Dendritic cell treated with granulocyte-macrophage colony-stimulating factor and Interleukin-4, amounts not matched to agents 40 ng/mL and 50 ng/mL, for 4 days (primary cell): ENCODE results near the gene HLA-C.
A peak's percentile ranks its signal among the peaks of the same experiment; 100 is the strongest.
"Not testable (repeated sequence)": the region's sequence is repeated elsewhere in the genome, so short reads cannot be mapped to it uniquely, and the experiment has no call there.

Experiments
- H3K27ac Mint-ChIP-seq: one replicate; pipeline ENCODE4 v1.8.0; 2022; ENCODE audit warnings: mild to moderate bottlenecking, mixed read lengths
- H3K27me3 Mint-ChIP-seq: one replicate; pipeline ENCODE4 v1.8.0; 2022; ENCODE audit warnings: mild to moderate bottlenecking, mixed read lengths
- H3K36me3 Mint-ChIP-seq: one replicate; pipeline ENCODE4 v1.8.0; 2022; ENCODE audit warnings: low read depth, mixed read lengths
- H3K4me1 Mint-ChIP-seq: one replicate; pipeline ENCODE4 v1.8.0; 2022; ENCODE audit warnings: low read depth, mixed read lengths
- H3K4me3 Mint-ChIP-seq: one replicate; pipeline ENCODE4 v1.8.0; 2022; ENCODE audit warnings: mild to moderate bottlenecking, moderate library complexity, mixed read lengths
- H3K9me3 Mint-ChIP-seq: one replicate; pipeline ENCODE4 v1.8.0; 2022; ENCODE audit warnings: mixed read lengths
- intact Hi-C: fragments of 100-400 bp; cut with micrococcal nuclease; formaldehyde crosslinking; loops from one replicate; pipeline ENCODE4 v1.15.0; 2022

Gene HLA-C

GRCh38 chr6:31289788-31290187 lies 17.9 kb upstream of the HLA-C start:
- H3K36me3 Mint-ChIP-seq, result no peaks in the 10 kb centered on the region
- no peaks in the 10 kb centered on the region for H3K9me3 Mint-ChIP-seq
- peaks cover 14% of the 10 kb centered on the region for H3K4me1 Mint-ChIP-seq
- H3K4me3 Mint-ChIP-seq, result no peak overlapping the region
- intact Hi-C loops, result no loop called here
- peaks cover 17% of the 10 kb centered on the region for H3K27me3 Mint-ChIP-seq
- H3K27ac Mint-ChIP-seq, result no peak overlapping the region

GRCh38 chr6:31287619-31288018 lies 15.7 kb upstream of the HLA-C start:
- Mint-ChIP-seq H3K9me3 (no peaks in the 10 kb centered on the region), H3K4me3 (no peak overlapping the region), H3K27ac (no peak overlapping the region), H3K4me1 (peaks cover 14% of the 10 kb centered on the region), H3K36me3 (no peaks in the 10 kb centered on the region), H3K27me3 (peaks cover 17% of the 10 kb centered on the region)
- intact Hi-C loops, result no loop called here

GRCh38 chr6:31285982-31286381 lies 14.1 kb upstream of the HLA-C start:
- Mint-ChIP-seq H3K9me3 (no peaks in the 10 kb centered on the region), H3K4me1 (peaks cover 14% of the 10 kb centered on the region), H3K4me3 (no peak overlapping the region), H3K36me3 (no peaks in the 10 kb centered on the region), H3K27ac (no peak overlapping the region), H3K27me3 (peaks cover 9% of the 10 kb centered on the region)
- intact Hi-C loops, result no loop called here

- intact Hi-C loops, result no loop called here
- Mint-ChIP-seq H3K4me3 (no peak overlapping the region), H3K9me3 (no peaks in the 10 kb centered on the region), H3K27ac (no peak overlapping the region), H3K27me3 (peaks cover 9% of the 10 kb centered on the region), H3K36me3 (no peaks in the 10 kb centered on the region), H3K4me1 (peaks cover 14% of the 10 kb centered on the region)
Observed at GRCh38 chr6:31285486-31285885, 13.6 kb upstream of the HLA-C start.

GRCh38 chr6:31279647-31280046 lies 7.8 kb upstream of the HLA-C start:
- peaks cover 30% of the 10 kb centered on the region for H3K27me3 Mint-ChIP-seq
- H3K27ac Mint-ChIP-seq, intact Hi-C loops, H3K9me3 Mint-ChIP-seq, H3K36me3 Mint-ChIP-seq, H3K4me3 Mint-ChIP-seq: not testable (repeated sequence)
- peaks cover 11% of the 10 kb centered on the region for H3K4me1 Mint-ChIP-seq

- Mint-ChIP-seq H3K27ac (peak overlapping the region; percentile 90), H3K36me3 (peaks cover 40% of the 10 kb centered on the region), H3K9me3 (no peaks in the 10 kb centered on the region), H3K27me3 (peaks cover 21% of the 10 kb centered on the region), H3K4me1 (peaks cover 56% of the 10 kb centered on the region), H3K4me3 (peak overlapping the region; percentile 94)
- intact Hi-C loops, result loop anchor here (1.0 to 5.0 kb wide), 3 partner anchors 56 to 94 kb away; no protein-coding TSS in a partner anchor
Observed at GRCh38 chr6:31272836-31273626, 1.1 kb upstream of the HLA-C start.

- H3K27me3 Mint-ChIP-seq, result peaks cover 19% of the 10 kb centered on the region
- H3K4me1 Mint-ChIP-seq, result peaks cover 57% of the 10 kb centered on the region
- H3K9me3 Mint-ChIP-seq, result no peaks in the 10 kb centered on the region
- H3K27ac Mint-ChIP-seq, result peak overlapping the region; percentile 90
- intact Hi-C loops, result loop anchor here (1.0 to 5.0 kb wide), 3 partner anchors 55 to 95 kb away; no protein-coding TSS in a partner anchor
- peak overlapping the region; percentile 94 for H3K4me3 Mint-ChIP-seq
- H3K36me3 Mint-ChIP-seq, result peaks cover 42% of the 10 kb centered on the region
Observed at GRCh38 chr6:31272436-31272835, 544 bp upstream of the HLA-C start.

- no peaks in the 10 kb centered on the region for H3K9me3 Mint-ChIP-seq
- intact Hi-C loops, result loop anchor here (5.0 kb wide), 2 partner anchors 54 to 96 kb away; no protein-coding TSS in a partner anchor
- peak overlapping the region; percentile 90 for H3K27ac Mint-ChIP-seq
- peaks cover 51% of the 10 kb centered on the region for H3K4me1 Mint-ChIP-seq
- peaks cover 42% of the 10 kb centered on the region for H3K36me3 Mint-ChIP-seq
- peak overlapping the region; percentile 94 for H3K4me3 Mint-ChIP-seq
- H3K27me3 Mint-ChIP-seq, result peaks cover 7% of the 10 kb centered on the region
Observed at GRCh38 chr6:31270788-31271640, 878 bp downstream of the HLA-C start.

- no peak overlapping the region for H3K4me3 Mint-ChIP-seq
- H3K27me3 Mint-ChIP-seq, result no peaks in the 10 kb centered on the region
- H3K9me3 Mint-ChIP-seq, result no peaks in the 10 kb centered on the region
- peaks cover 42% of the 10 kb centered on the region for H3K36me3 Mint-ChIP-seq
- peaks cover 51% of the 10 kb centered on the region for H3K4me1 Mint-ChIP-seq
- intact Hi-C loops, result no loop called here
- no peak overlapping the region for H3K27ac Mint-ChIP-seq
Observed at GRCh38 chr6:31268836-31269235, 3.1 kb downstream of the HLA-C start.

GRCh38 chr6:31268369-31268765 lies 3.5 kb downstream of the HLA-C start:
- intact Hi-C loops, result no loop called here
- H3K27ac Mint-ChIP-seq, result no peak overlapping the region
- H3K4me1 Mint-ChIP-seq, result peaks cover 49% of the 10 kb centered on the region

GRCh38 chr6:31267651-31268368 lies 4.1 kb downstream of the HLA-C start:
- peak overlapping the region; percentile 3 for H3K27ac Mint-ChIP-seq
- peaks cover 10% of the 10 kb centered on the region for H3K9me3 Mint-ChIP-seq
- no peak overlapping the region for H3K4me3 Mint-ChIP-seq
- peaks cover 44% of the 10 kb centered on the region for H3K4me1 Mint-ChIP-seq
- H3K36me3 Mint-ChIP-seq, result peaks cover 42% of the 10 kb centered on the region
- H3K27me3 Mint-ChIP-seq, result no peaks in the 10 kb centered on the region
- intact Hi-C loops, result no loop called here

More at GRCh38 chr6:31268369-31268765, 3.5 kb downstream of the HLA-C start:
- Mint-ChIP-seq H3K36me3 (peaks cover 42% of the 10 kb centered on the region), H3K9me3 (peaks cover 4% of the 10 kb centered on the region), H3K4me3 (no peak overlapping the region), H3K27me3 (no peaks in the 10 kb centered on the region)

GRCh38 chr6:31266567-31267360 lies 5.1 kb downstream of the HLA-C start:
- peak overlapping the region; percentile 3 for H3K27ac Mint-ChIP-seq

GRCh38 chr6:31265926-31266325 lies 6.0 kb downstream of the HLA-C start:
- Mint-ChIP-seq H3K4me1 (peaks cover 34% of the 10 kb centered on the region), H3K9me3 (peaks cover 26% of the 10 kb centered on the region), H3K27ac (no peak overlapping the region), H3K4me3 (no peak overlapping the region), H3K36me3 (peaks cover 31% of the 10 kb centered on the region), H3K27me3 (peaks cover 5% of the 10 kb centered on the region)
- intact Hi-C loops, result no loop called here

More at GRCh38 chr6:31266567-31267360, 5.1 kb downstream of the HLA-C start:
- Mint-ChIP-seq H3K9me3 (peaks cover 20% of the 10 kb centered on the region), H3K4me1 (peaks cover 37% of the 10 kb centered on the region), H3K27me3 (peaks cover 3% of the 10 kb centered on the region), H3K4me3 (no peak overlapping the region), H3K36me3 (peaks cover 40% of the 10 kb centered on the region)
- intact Hi-C loops, result no loop called here
